RPMI8226 (cell line): Measurements from ENCODE around the gene MROH2A.

Source experiments
- DNase-seq: peaks from one replicate; pipeline ENCODE4 v3.0.0-alpha.2; 2015

The MROH2A gene

GRCh38 chr2:233856184-233856583 lies 78.1 kb downstream of the MROH2A start:
- no peak for DNase-seq

DNA sequence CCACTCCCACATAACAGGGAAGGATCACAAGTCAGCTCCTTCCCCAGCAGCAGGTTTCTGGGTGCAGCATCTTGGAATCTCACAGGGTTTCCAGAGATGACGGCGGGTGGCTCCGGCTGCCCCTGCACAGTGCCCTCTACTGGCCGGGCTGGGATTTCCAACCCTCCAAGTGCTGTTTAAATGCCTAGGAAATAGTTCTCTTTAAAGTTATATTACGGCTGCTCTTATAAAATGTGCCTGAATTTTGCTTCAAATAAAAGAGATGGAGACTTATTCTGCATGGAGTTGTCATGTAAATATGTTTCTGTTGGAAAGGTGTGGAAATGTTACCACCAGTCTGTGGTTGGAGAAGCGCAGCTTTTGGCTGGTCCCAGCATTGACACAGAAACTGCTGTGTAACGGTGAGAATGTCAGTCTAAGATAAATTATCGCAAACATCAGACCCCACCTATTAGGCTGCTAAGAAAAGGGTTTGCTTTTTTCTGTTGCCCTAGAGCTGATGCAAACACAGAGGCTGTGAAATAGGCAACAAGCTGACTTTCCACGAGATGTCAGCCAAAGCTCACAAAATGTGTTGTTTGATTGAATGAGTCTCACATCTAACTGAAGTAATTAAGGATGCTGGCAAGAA lies 79.5 kb downstream of the MROH2A start:
- peak; percentile 38 for DNase-seq

GRCh38 chr2:233858331-233858730 lies 80.2 kb downstream of the MROH2A start:
- no peak for DNase-seq

GRCh38 chr2:233862261-233862768 lies 84.2 kb downstream of the MROH2A start:
- no peak for DNase-seq

- peak; percentile 4 for DNase-seq
Observed at GRCh38 chr2:233865838-233866237, 87.7 kb downstream of the MROH2A start.

DNA sequence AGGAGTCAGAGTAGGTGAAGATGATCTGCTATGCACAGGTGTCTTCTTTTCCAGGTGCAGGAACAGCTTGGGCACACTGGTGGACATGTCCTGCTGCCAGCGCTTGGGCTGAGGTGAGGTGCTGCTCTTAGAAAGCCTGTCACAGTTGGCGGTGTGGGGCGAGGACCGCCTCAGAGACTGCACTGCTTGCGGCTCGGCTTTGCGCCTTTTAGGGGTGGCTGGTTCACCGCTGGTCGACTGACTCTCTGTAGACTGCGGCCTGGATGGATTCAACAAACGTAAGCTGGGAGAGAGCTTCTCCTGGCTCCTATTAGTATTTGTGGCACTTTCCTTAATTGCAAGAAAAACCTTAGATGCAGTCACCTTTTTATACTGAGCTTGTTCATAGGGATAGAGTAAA lies 88.3 kb downstream of the MROH2A start:
- no peak for DNase-seq

- peak; percentile 61 for DNase-seq
Observed at GRCh38 chr2:233867993-233868532, 89.9 kb downstream of the MROH2A start, which contains the start of gene MSL3B. TSS of gene MSL3B (minus strand) at chr2:233868386.

DNA sequence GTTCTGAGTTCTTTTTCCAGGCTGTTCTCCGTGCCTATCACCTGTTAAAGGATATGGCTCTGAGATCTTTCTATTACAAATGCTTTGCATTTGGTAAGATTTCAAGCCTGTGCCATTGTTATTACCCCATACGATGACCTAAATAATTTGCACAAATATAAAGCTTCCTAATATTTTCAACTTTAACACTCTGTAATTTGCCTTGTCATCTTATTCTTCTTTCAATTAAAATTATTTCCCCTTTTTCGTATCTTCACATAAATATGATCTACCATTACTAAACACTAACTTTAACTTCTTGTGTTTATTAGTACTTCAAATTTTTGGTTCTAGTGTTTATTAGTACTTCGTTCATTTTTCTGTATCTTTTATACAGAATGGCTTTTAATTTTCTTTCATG lies 93.3 kb downstream of the MROH2A start:
- no peak for DNase-seq

GRCh38 chr2:233872125-233872524 lies 94.0 kb downstream of the MROH2A start:
- peak; percentile 32 for DNase-seq

DNA sequence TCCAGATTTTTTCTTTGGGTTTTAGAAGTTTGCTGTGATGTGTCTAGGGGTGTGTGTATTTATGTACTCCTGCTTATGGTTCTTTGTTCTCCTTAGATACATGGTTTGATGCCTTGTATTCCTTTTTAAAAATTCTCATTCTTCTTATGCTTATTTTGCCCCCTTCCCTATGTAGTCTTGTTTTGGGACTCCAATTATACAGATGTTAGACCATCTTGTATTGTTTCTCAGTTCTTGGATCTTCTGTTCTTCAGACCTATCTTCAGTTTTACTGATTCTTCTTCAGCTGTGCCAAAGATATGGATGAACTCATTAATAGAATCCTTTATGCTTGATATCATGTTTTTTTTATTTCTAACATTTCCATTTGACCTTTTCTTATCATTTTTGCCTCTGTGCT lies 104.2 kb downstream of the MROH2A start:
- no peak for DNase-seq
